ENCODE measurements around the gene UBN1.

- no peak for TF ChIP-seq POLR2A (IDR thresholded peaks at IDR 0.05; ENCODE audit: low read depth)
- TF ChIP-seq, protein P1, sequence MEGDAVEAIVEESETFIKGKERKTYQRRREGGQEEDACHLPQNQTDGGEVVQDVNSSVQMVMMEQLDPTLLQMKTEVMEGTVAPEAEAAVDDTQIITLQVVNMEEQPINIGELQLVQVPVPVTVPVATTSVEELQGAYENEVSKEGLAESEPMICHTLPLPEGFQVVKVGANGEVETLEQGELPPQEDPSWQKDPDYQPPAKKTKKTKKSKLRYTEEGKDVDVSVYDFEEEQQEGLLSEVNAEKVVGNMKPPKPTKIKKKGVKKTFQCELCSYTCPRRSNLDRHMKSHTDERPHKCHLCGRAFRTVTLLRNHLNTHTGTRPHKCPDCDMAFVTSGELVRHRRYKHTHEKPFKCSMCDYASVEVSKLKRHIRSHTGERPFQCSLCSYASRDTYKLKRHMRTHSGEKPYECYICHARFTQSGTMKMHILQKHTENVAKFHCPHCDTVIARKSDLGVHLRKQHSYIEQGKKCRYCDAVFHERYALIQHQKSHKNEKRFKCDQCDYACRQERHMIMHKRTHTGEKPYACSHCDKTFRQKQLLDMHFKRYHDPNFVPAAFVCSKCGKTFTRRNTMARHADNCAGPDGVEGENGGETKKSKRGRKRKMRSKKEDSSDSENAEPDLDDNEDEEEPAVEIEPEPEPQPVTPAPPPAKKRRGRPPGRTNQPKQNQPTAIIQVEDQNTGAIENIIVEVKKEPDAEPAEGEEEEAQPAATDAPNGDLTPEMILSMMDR (IDR thresholded peaks at IDR 0.05): no peak
- no peak for TF ChIP-seq EP300 (IDR thresholded peaks at IDR 0.05)
- no peak for TF ChIP-seq POLR2AphosphoS5 (IDR thresholded peaks at IDR 0.05)
These were observed 64.7 kb downstream of the UBN1 start for GRCh38 chr16:4911970-4912386.

Measured in esophagus muscularis mucosa (tissue), 4 donors.